GM10266 (cell line): ENCODE data around the gene MYO1B.

ENCODE experiments used
- DNase-seq: peaks from one replicate; pipeline ENCODE4 v3.0.0; 2012; ENCODE audit errors: extremely low spot score
- TF ChIP-seq, protein P1 (sequence below): IDR thresholded peaks from 2 replicates; pipeline ENCODE4 v1.5.1; 2012; ENCODE audit warnings: mild to moderate bottlenecking, low read depth; ENCODE audit not compliant: control insufficient read depth, insufficient read depth; ENCODE audit errors: missing control alignments

MYO1B gene

GRCh38 chr2:191246820-191247380 lies 1.7 kb downstream of the MYO1B start:
- TF ChIP-seq, protein P1, sequence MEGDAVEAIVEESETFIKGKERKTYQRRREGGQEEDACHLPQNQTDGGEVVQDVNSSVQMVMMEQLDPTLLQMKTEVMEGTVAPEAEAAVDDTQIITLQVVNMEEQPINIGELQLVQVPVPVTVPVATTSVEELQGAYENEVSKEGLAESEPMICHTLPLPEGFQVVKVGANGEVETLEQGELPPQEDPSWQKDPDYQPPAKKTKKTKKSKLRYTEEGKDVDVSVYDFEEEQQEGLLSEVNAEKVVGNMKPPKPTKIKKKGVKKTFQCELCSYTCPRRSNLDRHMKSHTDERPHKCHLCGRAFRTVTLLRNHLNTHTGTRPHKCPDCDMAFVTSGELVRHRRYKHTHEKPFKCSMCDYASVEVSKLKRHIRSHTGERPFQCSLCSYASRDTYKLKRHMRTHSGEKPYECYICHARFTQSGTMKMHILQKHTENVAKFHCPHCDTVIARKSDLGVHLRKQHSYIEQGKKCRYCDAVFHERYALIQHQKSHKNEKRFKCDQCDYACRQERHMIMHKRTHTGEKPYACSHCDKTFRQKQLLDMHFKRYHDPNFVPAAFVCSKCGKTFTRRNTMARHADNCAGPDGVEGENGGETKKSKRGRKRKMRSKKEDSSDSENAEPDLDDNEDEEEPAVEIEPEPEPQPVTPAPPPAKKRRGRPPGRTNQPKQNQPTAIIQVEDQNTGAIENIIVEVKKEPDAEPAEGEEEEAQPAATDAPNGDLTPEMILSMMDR, result no peak
- DNase-seq, result no peak

DNA sequence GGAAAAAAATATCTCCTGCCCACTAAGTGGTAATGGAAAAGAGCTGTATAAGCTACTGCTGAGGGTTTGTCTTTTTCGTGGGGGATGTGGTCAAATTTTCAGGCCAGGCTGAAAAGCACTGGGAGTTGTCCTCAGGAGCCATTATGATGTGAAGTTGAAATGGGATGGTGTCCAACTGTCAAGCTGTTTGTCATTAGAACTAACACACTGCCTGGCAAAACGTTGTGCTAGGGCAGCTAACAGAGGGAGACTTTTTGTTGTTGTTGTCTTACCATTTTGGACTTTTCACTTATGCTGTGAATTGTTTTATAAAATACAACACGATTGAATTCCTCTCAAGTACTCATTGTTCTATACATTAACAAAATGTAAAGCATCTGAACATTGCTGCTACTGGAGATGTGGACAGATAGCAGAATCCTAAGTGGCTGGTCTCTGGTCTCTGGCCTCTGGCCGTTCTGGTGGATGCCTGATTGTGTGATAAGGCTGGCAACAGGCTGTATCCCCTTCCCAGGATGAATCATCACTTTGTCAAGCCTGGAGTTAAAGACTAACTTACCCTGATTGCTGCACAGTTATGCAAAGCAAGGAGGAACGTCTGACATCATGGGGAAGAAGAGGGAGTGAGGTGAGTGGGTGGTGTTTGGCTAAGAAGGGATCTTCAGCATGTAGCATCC lies 2.3 kb downstream of the MYO1B start:
- no peak for DNase-seq

GRCh38 chr2:191249156-191249813 lies 4.1 kb downstream of the MYO1B start:
- TF ChIP-seq, protein P1, result no peak

More for the DNA sequence above, 2.3 kb downstream of the MYO1B start:
- TF ChIP-seq, protein P1, result no peak

DNA sequence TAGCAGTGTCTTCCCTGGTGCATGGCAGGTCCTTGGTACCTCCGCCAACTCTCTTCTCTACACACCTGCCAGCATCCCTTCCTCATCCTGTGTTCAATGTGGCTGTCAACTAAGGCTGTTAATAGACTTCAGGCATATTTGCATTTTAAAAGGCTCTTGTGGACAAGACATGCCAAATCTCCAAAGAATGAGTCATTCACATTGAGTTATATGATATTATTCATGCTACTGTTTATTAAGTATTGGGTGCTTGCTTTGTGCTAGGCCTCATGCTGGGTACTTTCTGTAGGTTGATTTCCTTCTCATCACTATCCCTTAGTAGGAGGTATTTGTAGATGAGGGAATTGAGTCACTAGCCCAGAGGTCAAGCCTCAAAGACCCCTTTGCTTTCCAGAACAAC lies 5.2 kb downstream of the MYO1B start:
- no peak for DNase-seq
- TF ChIP-seq, protein P1, result no peak

More at GRCh38 chr2:191249156-191249813, 4.1 kb downstream of the MYO1B start:
- no peak for DNase-seq

DNA sequence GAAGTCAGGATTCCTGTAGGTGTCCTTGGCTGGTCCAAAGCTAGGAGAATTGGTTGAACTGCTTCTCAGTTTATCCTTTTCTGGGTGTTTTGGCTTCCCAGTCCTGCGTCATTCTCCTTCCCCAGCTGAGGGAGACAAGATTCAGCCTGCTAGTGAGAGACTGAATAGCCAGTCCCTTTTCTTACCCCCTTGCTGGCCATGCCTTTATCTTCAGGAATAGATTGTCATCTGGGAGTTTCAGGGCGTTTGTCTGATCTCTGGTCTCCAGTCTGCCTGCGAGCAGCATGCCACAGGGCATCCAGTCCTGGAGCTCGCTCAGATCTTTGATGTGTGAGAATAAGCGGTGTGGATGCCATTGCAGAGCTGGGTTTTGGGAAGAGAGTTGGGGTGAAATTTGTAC lies 5.8 kb downstream of the MYO1B start:
- TF ChIP-seq, protein P1, result no peak
- no peak for DNase-seq

DNA sequence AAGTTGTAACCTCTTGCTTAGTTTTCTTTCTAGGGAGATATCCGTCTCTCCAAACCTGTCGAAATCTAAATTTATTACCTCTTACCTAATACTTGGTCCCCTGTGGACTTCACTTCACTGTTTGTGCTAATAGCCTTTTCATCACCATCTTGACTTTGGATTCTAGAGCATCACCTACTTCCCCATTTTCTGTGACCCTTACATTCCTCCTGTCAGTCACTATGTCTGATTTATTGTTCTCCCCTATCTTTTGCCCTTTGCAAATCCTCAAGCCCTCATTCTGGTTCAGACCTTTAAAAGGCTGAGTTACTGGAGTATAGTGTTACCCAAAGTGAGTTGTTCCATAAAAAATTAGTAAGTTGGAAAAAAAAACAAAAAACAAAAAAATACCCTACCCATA lies 7.5 kb downstream of the MYO1B start:
- no peak for DNase-seq
- TF ChIP-seq, protein P1, result no peak

GRCh38 chr2:191253476-191253875 lies 8.3 kb downstream of the MYO1B start:
- no peak for DNase-seq
- TF ChIP-seq, protein P1, result no peak
